Smooth muscle cell (in vitro differentiated cells): ENCODE measurements around the gene HMCES. TPM values are rescaled to one million over a fixed set of nuclear protein-coding genes. Genes with fewer than 3 reads are reported as not detected.

Experiments used
- DNase-seq: peaks from one replicate; lab custom pipeline; 2025; ENCODE audit not compliant: unreplicated experiment; lab: John Stamatoyannopoulos, UW
- H2AFZ ChIP-seq: fragments of 200-600 bp; sonication (generic); 2 replicates; pipeline ENCODE4 v1.6.0; 2016; ENCODE audit warnings: antibody characterized with exemption, low read depth, mild to moderate bottlenecking
- H3F3A ChIP-seq: fragments of 200-600 bp; sonication (generic); 2 replicates; pipeline ENCODE4 v1.6.0; 2017; ENCODE audit warnings: antibody characterized with exemption, low read depth
- H3K27ac ChIP-seq: fragments of 200-600 bp; sonication (generic); 2 replicates; pipeline ENCODE4 v1.5.1; 2016; ENCODE audit warnings: low read depth, mild to moderate bottlenecking
- H3K27me3 ChIP-seq: fragments of 200-600 bp; sonication (generic); 2 replicates; pipeline ENCODE4 v1.6.1; 2016; ENCODE audit warnings: low read depth, mild to moderate bottlenecking
- H3K36me3 ChIP-seq: fragments of 200-600 bp; sonication (generic); 2 replicates; pipeline ENCODE4 v1.5.1; 2016; ENCODE audit warnings: low read depth
- H3K4me1 ChIP-seq: fragments of 200-600 bp; sonication (generic); 2 replicates; pipeline ENCODE4 v1.5.1; 2016; ENCODE audit warnings: low read depth
- H3K4me2 ChIP-seq: fragments of 200-600 bp; sonication (generic); 2 replicates; pipeline ENCODE4 v1.6.0; 2016; ENCODE audit warnings: mild to moderate bottlenecking
- H3K4me3 ChIP-seq: fragments of 200-600 bp; sonication (generic); 2 replicates; pipeline ENCODE4 v1.5.1; 2016; ENCODE audit warnings: mild to moderate bottlenecking
- H3K79me2 ChIP-seq: fragments of 200-600 bp; sonication (generic); 2 replicates; pipeline ENCODE4 v1.6.0; 2016; ENCODE audit warnings: low read depth, mild to moderate bottlenecking
- H3K9ac ChIP-seq: fragments of 200-600 bp; sonication (generic); 2 replicates; pipeline ENCODE4 v1.6.0; 2016; ENCODE audit warnings: low read depth
- H3K9me3 ChIP-seq: fragments of 200-600 bp; sonication (generic); replicated peaks from 2 replicates; pipeline ENCODE4 v1.5.1; 2016; ENCODE audit warnings: low read depth
- H4K20me1 ChIP-seq: fragments of 200-600 bp; sonication (generic); 2 replicates; pipeline ENCODE4 v1.6.0; 2016; ENCODE audit warnings: low read depth
- WGBS: methylation state at CpG from one replicate; pipeline ENCODE4 v1.1.7; 2016; ENCODE audit warnings: low lambda C conversion rate; 5-methylcytosine and 5-hydroxymethylcytosine counted together
- polyA plus RNA-seq: library from polyadenylated mRNA; unstranded; fragments of >200 nt; fragmentation: Nextera tagmentation; extraction: Ambion mirVana; gene quantifications from 2 replicates; pipeline ENCODE4 v1.2.1, GENCODE V29; 2016
- total RNA-seq: library from RNA; depleted of rRNA; stranded (reverse); fragments of >200 nt; gene quantifications from 2 replicates; pipeline ENCODE4 v1.2.3, GENCODE V29; 2014
- TF ChIP-seq, protein P1 (sequence below): fragments of 200-600 bp; sonication (generic); IDR thresholded peaks from 2 replicates; pipeline ENCODE4 v1.5.1; 2017; ENCODE audit warnings: borderline replicate concordance, mild to moderate bottlenecking, antibody characterized with exemption; ENCODE audit not compliant: insufficient read depth, poor library complexity, severe bottlenecking

HMCES gene
- total and polyA plus RNA-seq, 2 experiments from 2014 or later = 15.2 to 25.0 TPM

DNA sequence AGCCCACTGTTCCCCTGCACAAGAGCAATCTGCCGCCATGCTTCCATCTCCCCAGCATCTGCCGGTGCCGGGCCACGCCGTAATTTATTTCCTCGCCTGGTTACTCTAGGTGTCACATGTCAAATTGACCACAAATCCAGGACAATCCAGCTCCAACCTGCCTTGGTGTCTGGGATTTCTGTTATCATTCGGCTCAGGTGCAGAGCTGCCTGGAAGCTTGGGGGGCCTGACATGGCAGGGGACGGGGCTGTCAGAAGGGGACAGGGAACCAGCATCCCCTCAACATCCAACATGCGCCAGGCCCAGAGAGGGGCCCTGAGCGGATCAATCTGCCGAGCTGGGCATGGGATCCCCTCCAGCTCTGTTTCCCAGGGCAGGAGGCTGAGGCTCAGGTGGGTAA is 47.9 kb downstream of the HMCES start:
- Histone ChIP-seq H4K20me1 (no peaks in the 10 kb centered on the region), H3K79me2 (no peaks in the 10 kb centered on the region), H3K27me3 (no peaks in the 10 kb centered on the region), H3K36me3 (no peaks in the 10 kb centered on the region), H3F3A (no peaks in the 10 kb centered on the region), H3K4me1 (no peaks in the 10 kb centered on the region), H3K4me2 (no peak overlapping the region), H3K9me3 (no peaks in the 10 kb centered on the region), H3K27ac (no peak overlapping the region), H3K4me3 (no peak overlapping the region), H3K9ac (no peak overlapping the region), H2AFZ (no peak overlapping the region)
- DNase-seq = no peak
- 87% methylated on average over 11 of the region's 11 CpGs for WGBS
- TF ChIP-seq, protein P1, sequence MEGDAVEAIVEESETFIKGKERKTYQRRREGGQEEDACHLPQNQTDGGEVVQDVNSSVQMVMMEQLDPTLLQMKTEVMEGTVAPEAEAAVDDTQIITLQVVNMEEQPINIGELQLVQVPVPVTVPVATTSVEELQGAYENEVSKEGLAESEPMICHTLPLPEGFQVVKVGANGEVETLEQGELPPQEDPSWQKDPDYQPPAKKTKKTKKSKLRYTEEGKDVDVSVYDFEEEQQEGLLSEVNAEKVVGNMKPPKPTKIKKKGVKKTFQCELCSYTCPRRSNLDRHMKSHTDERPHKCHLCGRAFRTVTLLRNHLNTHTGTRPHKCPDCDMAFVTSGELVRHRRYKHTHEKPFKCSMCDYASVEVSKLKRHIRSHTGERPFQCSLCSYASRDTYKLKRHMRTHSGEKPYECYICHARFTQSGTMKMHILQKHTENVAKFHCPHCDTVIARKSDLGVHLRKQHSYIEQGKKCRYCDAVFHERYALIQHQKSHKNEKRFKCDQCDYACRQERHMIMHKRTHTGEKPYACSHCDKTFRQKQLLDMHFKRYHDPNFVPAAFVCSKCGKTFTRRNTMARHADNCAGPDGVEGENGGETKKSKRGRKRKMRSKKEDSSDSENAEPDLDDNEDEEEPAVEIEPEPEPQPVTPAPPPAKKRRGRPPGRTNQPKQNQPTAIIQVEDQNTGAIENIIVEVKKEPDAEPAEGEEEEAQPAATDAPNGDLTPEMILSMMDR = no peak

DNA sequence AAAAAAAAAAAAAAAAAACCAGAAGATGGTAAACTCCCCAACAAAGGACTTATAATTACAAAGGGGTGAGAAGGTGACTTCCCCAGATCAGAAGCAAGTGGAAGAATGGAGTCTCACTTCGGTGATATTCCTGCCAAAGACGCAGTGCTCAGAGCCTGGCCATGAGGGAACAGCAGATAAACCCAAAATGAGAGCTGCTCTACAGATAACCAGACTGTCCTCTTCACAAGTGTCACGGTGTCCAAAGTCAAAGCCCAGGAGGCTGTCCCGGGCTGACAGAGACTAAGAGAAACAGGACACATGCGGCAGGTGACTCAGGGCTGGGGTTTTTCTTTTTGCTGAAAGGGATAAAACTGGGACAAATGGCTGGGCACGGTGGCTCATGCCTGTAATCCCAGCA is 48.8 kb downstream of the HMCES start:
- Histone ChIP-seq H4K20me1 (no peaks in the 10 kb centered on the region), H3K9ac (no peak overlapping the region), H3K27ac (no peak overlapping the region), H3K9me3 (no peaks in the 10 kb centered on the region), H3K4me3 (no peak overlapping the region), H3K4me2 (no peak overlapping the region), H2AFZ (no peak overlapping the region), H3K4me1 (no peaks in the 10 kb centered on the region), H3K36me3 (no peaks in the 10 kb centered on the region), H3K27me3 (no peaks in the 10 kb centered on the region), H3K79me2 (no peaks in the 10 kb centered on the region), H3F3A (no peaks in the 10 kb centered on the region)
- DNase-seq = no peak
- WGBS = over 99% methylated on average over 6 of the region's 6 CpGs
- TF ChIP-seq, protein P1 = no peak

DNA sequence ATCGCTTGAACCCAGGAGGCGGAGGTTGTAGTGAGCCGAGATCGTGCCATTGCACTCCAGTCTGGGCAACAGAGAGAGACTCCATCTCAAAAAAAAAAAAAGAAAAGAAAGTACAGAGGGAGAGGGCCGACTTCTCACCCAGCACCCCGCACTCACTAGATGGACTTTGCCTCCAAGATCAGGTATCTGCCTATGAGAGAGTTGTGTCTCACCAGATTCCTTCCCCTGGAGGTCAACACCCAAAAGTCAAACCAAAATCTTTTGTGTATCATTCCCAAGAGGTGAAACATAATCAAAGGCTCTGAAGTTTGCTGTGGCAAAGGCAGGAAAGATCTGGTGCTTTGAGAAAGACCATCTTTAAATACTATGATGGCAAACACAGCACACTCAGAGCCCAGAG is 51.2 kb downstream of the HMCES start:
- no peaks in the 10 kb centered on the region for H3K4me1 ChIP-seq
- H2AFZ ChIP-seq = no peak overlapping the region
- WGBS = 95% methylated on average over 6 of the region's 6 CpGs
- no peak overlapping the region for H3K9ac ChIP-seq
- no peak for DNase-seq
- H3K36me3 ChIP-seq = no peaks in the 10 kb centered on the region
- no peak overlapping the region for H3K4me3 ChIP-seq
- no peak overlapping the region for H3K4me2 ChIP-seq
- no peaks in the 10 kb centered on the region for H4K20me1 ChIP-seq
- H3K79me2 ChIP-seq = no peaks in the 10 kb centered on the region
- no peak overlapping the region for H3K27ac ChIP-seq
- H3F3A ChIP-seq = no peaks in the 10 kb centered on the region
- TF ChIP-seq, protein P1 = no peak
- H3K9me3 ChIP-seq = no peaks in the 10 kb centered on the region
- H3K27me3 ChIP-seq = no peaks in the 10 kb centered on the region

DNA sequence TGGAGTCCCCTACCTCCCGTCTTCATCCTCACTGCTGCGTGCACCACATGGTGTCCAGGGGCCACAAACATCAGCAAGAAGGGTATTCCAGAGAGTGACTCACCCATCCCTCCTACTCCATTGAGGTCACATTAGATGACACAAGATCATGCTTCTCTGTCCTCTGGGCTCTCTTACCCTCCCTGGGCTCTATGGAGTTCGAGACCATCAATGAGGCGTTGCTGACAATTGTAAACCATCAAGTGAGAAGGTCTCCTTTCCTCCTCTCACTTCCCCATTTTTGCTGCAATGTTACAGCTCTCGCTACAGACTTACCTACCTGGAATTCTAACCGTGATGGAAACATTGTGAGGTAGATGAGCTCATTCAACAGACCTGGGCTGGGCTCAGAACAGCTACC is 51.7 kb downstream of the HMCES start:
- Histone ChIP-seq H4K20me1 (no peaks in the 10 kb centered on the region), H3K36me3 (no peaks in the 10 kb centered on the region), H3K27me3 (no peaks in the 10 kb centered on the region), H3K9ac (no peak overlapping the region), H3K4me2 (no peak overlapping the region), H3K27ac (no peak overlapping the region), H3K79me2 (no peaks in the 10 kb centered on the region), H3K4me1 (no peaks in the 10 kb centered on the region), H2AFZ (no peak overlapping the region), H3K9me3 (no peaks in the 10 kb centered on the region), H3K4me3 (no peak overlapping the region), H3F3A (no peaks in the 10 kb centered on the region)
- TF ChIP-seq, protein P1 = no peak
- WGBS = 81% methylated on average over 6 of the region's 6 CpGs
- no peak for DNase-seq
